Transverse colon (tissue), 4 donors: ENCODE measurements around the gene TMEM245. TPM values are rescaled to one million over a fixed set of nuclear protein-coding genes. Genes with fewer than 3 reads are reported as not detected.

Source experiments
- DNase-seq: peaks from one replicate; pipeline ENCODE4 v3.0.0-alpha.2; 2019
- H3K27ac ChIP-seq, 4 donors: fragments of 200-600 bp; sonication (generic); 2 replicates each; pipeline ENCODE4 v1.5.1; 2016 to 2018; ENCODE audit warnings: inconsistent platforms in 4 of 4
- H3K27me3 ChIP-seq: fragments of 200-600 bp; sonication (generic); 2 replicates; pipeline ENCODE4 v1.5.1; 2017; ENCODE audit warnings: inconsistent platforms
- H3K36me3 ChIP-seq, 4 donors: fragments of 200-600 bp; sonication (generic); 2 replicates each; pipeline ENCODE4 v1.5.1; 2017 to 2019; ENCODE audit warnings: inconsistent platforms in 4 of 4
- H3K4me1 ChIP-seq, 4 donors: fragments of 200-600 bp; sonication (generic); 2 replicates each; pipeline ENCODE4 v1.5.1; 2017 to 2020; ENCODE audit warnings: inconsistent platforms in 4 of 4
- H3K4me3 ChIP-seq, 4 donors: fragments of 200-600 bp; sonication (generic); 1 replicate in 1 of 4; 2 replicates in 3 of 4; pipeline versions ENCODE4 v1.5.1 to v1.6.1; 2017 to 2019; ENCODE audit warnings: inconsistent platforms in 4 of 4
- H3K9me3 ChIP-seq, 2 donors: fragments of 200-600 bp; sonication (generic); 2 replicates each; pipeline ENCODE4 v1.5.1; 2017 to 2019; ENCODE audit warnings: inconsistent platforms in 2 of 2
- CTCF ChIP-seq, 5 experiments: fragments of 200-600 bp in 3 of 5; fragments of 450-650 bp in 2 of 5; sonication (generic) in 3 of 5; IDR thresholded peaks; 1 replicate in 2 of 5; 2 replicates in 3 of 5; pipeline ENCODE4 v1.5.1; 2016 to 2017; ENCODE audit warnings: antibody characterized with exemption in 5 of 5, inconsistent platforms in 3 of 5, mild to moderate bottlenecking in 2 of 5, moderate library complexity in 1 of 5
- EP300 ChIP-seq: sonication (generic); formaldehyde crosslinking; IDR thresholded peaks from one replicate; pipeline ENCODE4 v1.6.1; 2017; ENCODE audit warnings: antibody characterized with exemption, low read depth
- POLR2A ChIP-seq: fragments of 450-650 bp; IDR thresholded peaks from one replicate; pipeline ENCODE4 v1.6.1; 2016; ENCODE audit warnings: antibody characterized with exemption, mild to moderate bottlenecking, moderate library complexity
- POLR2AphosphoS5 ChIP-seq, 3 donors: sonication (generic); formaldehyde crosslinking; IDR thresholded peaks; one replicate each; pipeline ENCODE4 v1.6.1; 2016; ENCODE audit warnings: antibody characterized with exemption in 3 of 3
- WGBS, 2 donors: methylation state at CpG; one replicate each; pipeline ENCODE4 v1.1.5; 2018; ENCODE audit warnings: low coverage in 1 of 2; 5-methylcytosine and 5-hydroxymethylcytosine counted together
- in situ Hi-C, 4 donors: fragments of 200-750 bp; cut with MboI; loops; one replicate each; pipeline versions ENCODE4 v1.15.0 to v1.15.1; 2017; ENCODE audit warnings: low sequenced_read_pairs in 3 of 4, low pct_ligation_motif_present in 1 of 4, low pct_unique_long_range_greater_than_20kb in 1 of 4
- intact Hi-C: fragments of 100-400 bp; cut with DNase I; formaldehyde crosslinking; loops from one replicate; pipeline ENCODE4 v1.15.1; 2023; ENCODE audit warnings: low total_unique reads
- total RNA-seq, 4 donors: library from RNA; depleted of rRNA; stranded (reverse); fragments of >200 nt; gene quantifications; one replicate each; pipeline ENCODE4 v1.1.0, GENCODE V29; 2016

The TMEM245 gene
- total RNA-seq, 4 donors from 2014 or later = 28.5 to 63.6 (median 58.7) TPM

GRCh38 chr9:109020581-109021511 is 98.9 kb downstream of the TMEM245 start:
- in situ Hi-C loops = no loop called here
- 94 to 100% methylated on average over 3 to 6 of the region's 6 CpGs for WGBS, 2 donors

GRCh38 chr9:109020113-109020512 is 99.6 kb downstream of the TMEM245 start:
- TF ChIP-seq POLR2A = no peak
- TF ChIP-seq POLR2AphosphoS5 (IDR thresholded peaks at IDR 0.05) = no peak
- TF ChIP-seq EP300 = no peak
- TF ChIP-seq CTCF (IDR thresholded peaks at IDR 0.05) = no peak
- H3K4me1 ChIP-seq = no peaks in the 10 kb centered on the region
- no peak for DNase-seq
- intact Hi-C loops = no loop called here
- H3K27ac ChIP-seq = no peak overlapping the region
- WGBS, 2 donors = 88 to 94% methylated on average over 2 to 3 of the region's 3 CpGs
- no peak overlapping the region for H3K4me3 ChIP-seq
- H3K27me3 ChIP-seq = no peaks in the 10 kb centered on the region
- in situ Hi-C loops = no loop called here
- peaks cover 0 to 10% (median 5%) of the 10 kb centered on the region in 4 donors for H3K36me3 ChIP-seq
- no peaks in the 10 kb centered on the region for H3K9me3 ChIP-seq

More at GRCh38 chr9:109020581-109021511, 98.9 kb downstream of the TMEM245 start:
- peaks cover 0 to 10% (median 5%) of the 10 kb centered on the region in 4 donors for H3K36me3 ChIP-seq
- intact Hi-C loops = no loop called here
- H3K27me3 ChIP-seq = no peaks in the 10 kb centered on the region
- DNase-seq = no peak
- no peak overlapping the region for H3K4me3 ChIP-seq
- no peak for TF ChIP-seq CTCF (IDR thresholded peaks at IDR 0.05)
- TF ChIP-seq POLR2AphosphoS5 (IDR thresholded peaks at IDR 0.05) = no peak
- TF ChIP-seq EP300 = no peak
- TF ChIP-seq POLR2A = no peak
- H3K4me1 ChIP-seq = no peaks in the 10 kb centered on the region
- no peaks in the 10 kb centered on the region for H3K9me3 ChIP-seq
- H3K27ac ChIP-seq = no peak overlapping the region

GRCh38 chr9:109019420-109019819 is 100.3 kb downstream of the TMEM245 start:
- DNase-seq = no peak
- Histone ChIP-seq H3K36me3 (peaks cover 0 to 10% (median 5%) of the 10 kb centered on the region in 4 donors), H3K4me1 (peaks cover 0 to 5% (median 2%) of the 10 kb centered on the region in 4 donors), H3K27me3 (no peaks in the 10 kb centered on the region), H3K4me3 (no peak overlapping the region), H3K9me3 (no peaks in the 10 kb centered on the region), H3K27ac (no peak overlapping the region)
- no peak for TF ChIP-seq POLR2AphosphoS5 (IDR thresholded peaks at IDR 0.05)
- intact Hi-C loops = no loop called here
- WGBS, 2 donors = 82 to 88% methylated on average over 3 of the region's 3 CpGs
- in situ Hi-C loops = no loop called here

- intact Hi-C loops = no loop called here
- WGBS, 2 donors = 86 to 88% methylated on average over 5 to 6 of the region's 6 CpGs
- Histone ChIP-seq H3K27ac (no peak overlapping the region), H3K4me3 (no peak overlapping the region), H3K27me3 (no peaks in the 10 kb centered on the region), H3K36me3 (peaks cover 0 to 10% (median 5%) of the 10 kb centered on the region in 4 donors), H3K4me1 (peaks cover 0 to 16% (median 7%) of the 10 kb centered on the region in 4 donors), H3K9me3 (no peaks in the 10 kb centered on the region)
- DNase-seq = no peak
- in situ Hi-C loops = no loop called here
- no peak for TF ChIP-seq EP300
- TF ChIP-seq CTCF (IDR thresholded peaks at IDR 0.05) = no peak
- TF ChIP-seq POLR2A = no peak
- no peak for TF ChIP-seq POLR2AphosphoS5 (IDR thresholded peaks at IDR 0.05)
Observed at GRCh38 chr9:109017493-109017892, 102.3 kb downstream of the TMEM245 start.
